A673 (cell line): ENCODE data around the gene PARS2.

Source experiments
- EZH2 ChIP-seq: fragments of 200-600 bp; sonication (generic); IDR thresholded peaks from 2 replicates; pipeline ENCODE4 v1.6.1; 2017; ENCODE audit warnings: borderline replicate concordance, low read depth, mild to moderate bottlenecking, mixed read lengths, antibody characterized with exemption, low read length; ENCODE audit not compliant: poor library complexity, severe bottlenecking
- TF ChIP-seq, protein P1 (sequence below): fragments of 300-800, 200-600 bp; sonication (generic); conservative IDR thresholded peaks from 2 replicates; pipeline ENCODE4 v1.5.1; 2017; ENCODE audit warnings: low read depth, mild to moderate bottlenecking, antibody characterized with exemption, low read length, moderate library complexity, mixed read lengths

DNA sequence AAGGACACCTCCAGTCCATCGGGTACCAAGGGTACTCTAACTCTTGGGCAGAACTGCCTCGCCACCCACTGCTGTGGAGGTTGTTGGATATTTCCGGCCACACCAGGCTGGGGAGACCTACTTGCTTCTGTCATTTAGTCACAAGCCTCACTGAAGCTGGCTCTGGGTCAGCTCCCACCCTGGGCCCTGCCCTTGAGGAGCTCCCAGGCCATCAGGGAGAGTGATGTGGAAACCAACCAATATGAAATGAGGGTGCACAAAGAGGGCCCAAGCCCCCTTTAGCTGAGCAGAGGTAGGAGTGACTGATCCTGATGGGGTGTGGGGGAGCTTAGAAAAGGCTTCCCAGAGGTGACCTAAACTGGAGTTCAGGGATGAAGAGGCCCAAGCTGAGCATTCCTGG is 19.6 kb downstream of the PARS2 start:
- TF ChIP-seq, protein P1, sequence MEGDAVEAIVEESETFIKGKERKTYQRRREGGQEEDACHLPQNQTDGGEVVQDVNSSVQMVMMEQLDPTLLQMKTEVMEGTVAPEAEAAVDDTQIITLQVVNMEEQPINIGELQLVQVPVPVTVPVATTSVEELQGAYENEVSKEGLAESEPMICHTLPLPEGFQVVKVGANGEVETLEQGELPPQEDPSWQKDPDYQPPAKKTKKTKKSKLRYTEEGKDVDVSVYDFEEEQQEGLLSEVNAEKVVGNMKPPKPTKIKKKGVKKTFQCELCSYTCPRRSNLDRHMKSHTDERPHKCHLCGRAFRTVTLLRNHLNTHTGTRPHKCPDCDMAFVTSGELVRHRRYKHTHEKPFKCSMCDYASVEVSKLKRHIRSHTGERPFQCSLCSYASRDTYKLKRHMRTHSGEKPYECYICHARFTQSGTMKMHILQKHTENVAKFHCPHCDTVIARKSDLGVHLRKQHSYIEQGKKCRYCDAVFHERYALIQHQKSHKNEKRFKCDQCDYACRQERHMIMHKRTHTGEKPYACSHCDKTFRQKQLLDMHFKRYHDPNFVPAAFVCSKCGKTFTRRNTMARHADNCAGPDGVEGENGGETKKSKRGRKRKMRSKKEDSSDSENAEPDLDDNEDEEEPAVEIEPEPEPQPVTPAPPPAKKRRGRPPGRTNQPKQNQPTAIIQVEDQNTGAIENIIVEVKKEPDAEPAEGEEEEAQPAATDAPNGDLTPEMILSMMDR = no peak
- TF ChIP-seq EZH2 = no peak
